Stimulated activated CD8-positive, alpha-beta memory T cell treated with anti-CD3 and anti-CD28 coated beads, Interleukin-15, amount 100 ng/mL, for 1 hour (primary cell): ENCODE measurements around the gene TNS1.

ENCODE experiments used
- DNase-seq: peaks from one replicate; pipeline ENCODE4 v3.0.0-alpha.2; 2020; ENCODE audit warnings: low read depth

Gene TNS1

GRCh38 chr2:217998926-217999594 lies 3.7 kb downstream of the TNS1 start:
- no peak for DNase-seq

GRCh38 chr2:217997510-217997909 lies 5.3 kb downstream of the TNS1 start:
- no peak for DNase-seq

GRCh38 chr2:217996361-217996760 lies 6.4 kb downstream of the TNS1 start:
- DNase-seq, result no peak

GRCh38 chr2:217995731-217996231 lies 7.0 kb downstream of the TNS1 start:
- DNase-seq, result no peak

DNA sequence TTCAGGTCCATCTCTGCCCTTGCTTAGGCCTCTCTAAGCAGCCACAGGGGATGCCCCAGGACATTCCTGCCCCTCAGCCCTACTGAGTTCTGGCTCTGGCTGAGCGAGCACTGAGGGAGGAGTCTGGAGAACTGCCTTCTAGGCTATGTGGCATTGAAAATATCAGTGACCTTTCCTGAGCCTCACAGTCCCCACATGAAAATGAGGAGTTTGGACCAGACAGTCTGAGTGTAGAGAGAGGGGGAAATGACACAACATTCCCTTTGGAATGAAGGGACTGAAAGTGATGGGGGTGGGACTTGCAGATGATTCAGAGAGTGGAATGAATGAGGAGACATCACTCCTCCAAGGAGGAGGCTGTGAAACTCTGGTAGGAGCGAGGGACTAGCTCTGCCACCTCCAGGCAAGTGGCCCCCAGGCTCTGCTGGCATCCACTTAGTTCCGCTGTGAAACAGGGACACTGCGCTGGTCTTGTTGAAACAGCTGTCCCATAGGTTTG lies 8.0 kb downstream of the TNS1 start:
- no peak for DNase-seq

DNA sequence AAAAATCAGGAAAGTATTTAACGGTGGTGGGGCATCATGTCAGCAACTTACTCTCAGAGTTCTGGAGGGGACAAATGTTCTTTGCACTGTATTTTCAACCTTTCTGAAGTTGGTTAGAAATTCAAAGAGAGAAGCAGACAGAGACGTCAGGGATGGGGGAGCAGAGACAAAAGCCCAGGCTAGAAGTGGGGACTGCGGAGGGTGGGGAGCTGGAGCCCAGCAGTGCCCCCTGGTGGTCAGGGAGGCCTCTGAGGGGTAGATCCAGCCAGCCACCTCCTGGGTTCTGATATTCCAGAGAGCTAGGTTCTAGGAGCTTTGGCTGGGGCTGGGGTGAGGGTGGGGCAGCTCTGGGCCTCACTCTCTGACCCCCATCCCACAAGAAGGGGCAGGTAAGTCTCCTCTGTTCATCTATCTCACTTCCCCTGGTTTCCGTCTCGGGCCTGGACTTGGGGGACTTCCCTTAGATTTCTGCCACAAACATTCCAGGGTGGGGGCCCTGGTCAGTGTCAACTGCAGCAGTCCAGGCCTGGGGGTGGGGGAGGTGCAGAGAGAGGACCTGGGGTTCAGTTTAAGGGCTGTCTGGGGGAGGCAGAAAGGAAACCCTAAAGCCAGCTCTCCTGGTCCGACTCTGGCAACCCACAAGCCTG lies 8.9 kb downstream of the TNS1 start:
- peak; percentile 34 for DNase-seq

DNA sequence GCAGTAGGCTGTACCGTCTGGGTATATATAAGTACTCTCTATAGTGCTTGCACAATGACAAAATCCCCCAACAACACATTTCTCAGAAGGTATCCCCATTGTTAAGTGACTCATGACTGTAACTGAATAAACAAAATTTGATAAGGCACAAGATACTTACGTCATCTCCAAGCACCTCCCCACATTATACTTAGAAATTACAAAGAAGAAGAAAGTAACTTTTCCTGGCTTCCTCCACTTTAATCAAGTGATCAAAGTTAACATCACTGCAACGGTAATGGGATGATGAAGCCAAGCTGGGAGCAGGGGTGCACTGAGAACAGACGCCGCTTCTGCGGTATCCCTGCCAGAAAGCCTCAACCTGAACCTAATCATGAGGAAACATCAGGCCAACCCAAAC lies 9.7 kb downstream of the TNS1 start:
- DNase-seq, result no peak

DNA sequence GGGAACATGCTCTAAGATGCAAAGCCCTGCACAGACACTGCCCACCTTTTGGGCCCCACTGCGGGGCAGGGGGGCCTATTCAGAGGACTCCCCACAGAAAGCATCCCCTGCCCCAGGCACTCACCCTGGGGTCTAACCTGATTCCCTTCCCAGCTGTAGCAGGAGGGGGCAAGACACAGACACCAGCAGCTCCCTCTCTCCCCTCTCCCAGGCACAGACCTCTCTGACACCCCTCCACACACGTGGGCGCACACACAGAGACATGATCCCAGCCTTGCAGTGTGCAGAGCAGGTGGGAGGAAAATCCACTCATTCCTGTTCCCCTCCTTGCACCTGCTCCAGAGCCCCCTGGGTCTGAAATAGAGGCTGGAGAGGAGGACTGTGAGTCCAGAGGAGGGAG lies 10.7 kb downstream of the TNS1 start:
- DNase-seq, result no peak

GRCh38 chr2:217990791-217991465 lies 11.9 kb downstream of the TNS1 start:
- DNase-seq, result no peak

DNA sequence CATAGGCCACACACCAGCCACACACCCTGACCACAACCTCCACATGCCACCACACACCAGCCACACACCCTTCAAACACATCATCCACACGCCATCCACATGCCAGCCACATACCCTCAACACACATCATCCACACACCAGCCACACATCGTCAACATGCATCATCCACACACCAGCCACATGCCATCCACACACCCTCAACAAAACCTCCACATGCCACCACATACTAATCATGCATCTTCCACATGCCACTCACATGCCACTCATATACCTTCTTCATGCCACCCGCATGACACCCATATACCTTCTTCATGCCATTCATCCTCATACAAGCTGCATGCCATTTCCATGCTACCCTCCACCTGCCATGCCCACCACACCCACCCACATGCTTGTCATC lies 12.4 kb downstream of the TNS1 start:
- no peak for DNase-seq

DNA sequence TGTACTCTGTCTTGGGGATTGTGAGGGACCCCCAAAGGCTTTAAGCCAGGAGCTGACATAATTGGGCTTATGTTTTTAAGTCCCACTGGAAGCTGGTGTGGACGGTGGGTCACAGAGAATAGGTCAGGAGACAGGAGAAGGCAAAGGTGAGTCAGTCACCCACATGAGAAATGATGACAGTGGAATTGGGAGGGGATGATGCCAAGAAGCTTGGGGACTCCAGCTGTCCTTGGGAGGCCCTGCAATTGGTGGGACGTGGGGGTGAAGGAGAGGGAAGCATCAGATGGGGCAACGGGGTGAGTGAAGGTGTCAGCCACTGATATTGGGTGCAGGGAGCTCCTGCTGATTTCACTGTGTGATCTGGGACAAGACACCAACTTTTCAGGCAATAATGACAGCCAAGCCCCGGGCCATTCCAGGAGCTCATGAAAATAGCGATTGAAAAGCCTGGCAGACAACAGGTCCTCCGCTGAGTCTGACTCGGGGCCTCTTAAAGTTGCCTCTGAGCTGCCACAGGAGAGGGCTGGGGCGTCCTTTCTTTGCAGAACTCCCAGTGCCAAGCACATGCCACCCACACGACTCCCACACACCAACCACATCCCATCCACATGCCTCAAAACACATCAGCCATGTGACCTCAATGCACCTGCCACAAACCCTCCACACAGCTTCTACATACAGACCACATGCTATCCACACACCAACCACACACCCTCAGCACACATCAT lies 13.4 kb downstream of the TNS1 start:
- no peak for DNase-seq

DNA sequence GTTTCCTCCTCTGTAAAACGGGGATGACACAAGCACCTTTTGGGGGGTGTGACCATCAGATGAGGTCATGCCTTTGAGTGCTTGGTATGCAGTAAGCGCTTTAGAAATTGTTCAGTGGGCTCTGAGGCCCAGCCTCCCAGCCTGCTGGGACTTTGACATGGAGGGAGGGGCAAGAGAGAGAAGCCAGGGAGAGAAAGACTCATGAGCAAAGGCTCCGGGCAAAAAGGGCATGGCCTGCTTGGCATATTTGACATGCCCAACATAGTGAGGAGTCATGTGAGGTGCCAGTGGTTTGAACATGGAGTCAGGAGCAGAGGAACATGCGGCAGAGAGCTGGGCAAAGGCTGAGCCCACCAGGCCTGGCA lies 14.0 kb downstream of the TNS1 start:
- no peak for DNase-seq

GRCh38 chr2:217988014-217988839 lies 14.6 kb downstream of the TNS1 start:
- peak; percentile 45 for DNase-seq

GRCh38 chr2:217987391-217987790 lies 15.4 kb downstream of the TNS1 start:
- DNase-seq, result no peak

DNA sequence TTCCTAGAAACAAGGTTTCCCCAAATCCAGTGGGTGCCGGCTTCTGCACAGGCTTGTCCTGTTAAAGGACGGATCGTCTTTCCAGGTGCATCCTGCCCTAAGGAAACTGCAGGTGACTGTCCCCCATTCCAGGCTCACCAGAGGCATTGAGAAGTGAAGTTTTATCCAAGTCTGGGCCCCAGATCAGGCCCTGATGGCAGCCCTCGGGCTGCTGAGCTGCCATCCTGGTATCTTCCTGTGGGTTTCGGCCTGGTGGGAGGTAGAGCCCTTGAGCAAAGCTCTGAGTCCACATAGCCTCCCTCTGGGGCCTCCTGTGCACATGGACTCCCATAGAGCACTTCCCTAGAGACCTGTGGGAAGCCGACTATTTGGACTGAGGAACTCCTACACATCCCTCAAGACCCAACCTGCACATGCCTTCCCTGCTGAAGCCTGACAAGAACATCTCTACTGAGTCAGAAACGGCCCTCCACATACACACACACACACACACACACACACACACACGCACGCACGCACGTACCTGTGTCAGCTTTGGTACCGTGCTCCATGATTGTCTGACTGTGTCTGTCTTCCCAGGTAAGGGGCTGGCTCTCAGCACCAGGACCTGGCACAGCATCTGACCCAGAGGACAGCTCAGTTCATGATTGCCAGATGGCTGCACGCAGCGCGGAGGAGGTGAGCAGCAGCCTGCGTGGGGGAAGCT lies 16.4 kb downstream of the TNS1 start:
- DNase-seq, result no peak

DNA sequence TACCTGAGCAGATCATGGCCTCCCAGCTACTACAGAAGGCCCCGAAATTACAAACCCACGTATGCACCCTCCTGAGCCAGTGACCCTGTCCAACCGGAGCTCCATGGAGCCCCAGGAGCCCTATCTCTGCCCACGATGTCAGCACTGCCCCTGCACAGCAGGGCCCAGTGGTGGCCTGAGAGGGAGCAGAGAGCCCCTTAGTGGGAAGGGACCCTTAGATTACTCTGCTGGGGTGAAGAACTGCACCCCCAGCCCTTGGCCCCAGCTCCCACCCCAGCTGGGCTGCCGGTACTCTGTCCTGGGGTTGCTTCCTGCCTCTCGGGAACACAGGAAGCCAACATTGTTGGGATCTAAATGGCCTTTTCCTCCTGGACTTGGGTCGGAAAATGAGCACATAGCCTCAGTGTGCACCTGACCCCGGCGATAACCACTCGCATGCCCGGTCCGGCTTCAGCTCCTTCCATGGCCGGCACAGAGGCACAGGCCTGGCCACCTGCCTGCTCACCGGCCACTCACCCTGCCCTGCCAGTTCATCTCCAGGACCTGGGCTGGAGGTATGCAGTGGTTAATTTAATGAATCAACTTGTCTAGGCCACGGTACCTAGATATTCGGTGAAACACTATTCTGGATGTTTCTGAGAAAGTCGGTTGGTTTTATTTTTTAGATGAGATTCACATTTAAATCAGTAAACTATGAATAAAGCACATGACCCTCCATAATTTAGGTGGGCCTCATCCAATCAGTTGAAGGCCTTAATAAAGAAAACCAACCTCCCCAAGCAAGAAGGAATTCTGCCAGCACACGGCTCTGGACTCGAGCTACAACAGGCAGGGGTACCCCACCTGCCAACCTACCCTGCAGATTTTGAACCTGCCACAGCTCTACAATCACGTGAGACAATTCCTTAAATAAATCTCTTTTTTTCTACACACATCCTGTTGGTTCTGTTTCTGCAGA lies 19.2 kb downstream of the TNS1 start:
- DNase-seq, result no peak

GRCh38 chr2:217981971-217982370 lies 20.8 kb downstream of the TNS1 start:
- no peak for DNase-seq

- DNase-seq, result no peak
Measured at GRCh38 chr2:217981084-217981730, 21.6 kb downstream of the TNS1 start.

DNA sequence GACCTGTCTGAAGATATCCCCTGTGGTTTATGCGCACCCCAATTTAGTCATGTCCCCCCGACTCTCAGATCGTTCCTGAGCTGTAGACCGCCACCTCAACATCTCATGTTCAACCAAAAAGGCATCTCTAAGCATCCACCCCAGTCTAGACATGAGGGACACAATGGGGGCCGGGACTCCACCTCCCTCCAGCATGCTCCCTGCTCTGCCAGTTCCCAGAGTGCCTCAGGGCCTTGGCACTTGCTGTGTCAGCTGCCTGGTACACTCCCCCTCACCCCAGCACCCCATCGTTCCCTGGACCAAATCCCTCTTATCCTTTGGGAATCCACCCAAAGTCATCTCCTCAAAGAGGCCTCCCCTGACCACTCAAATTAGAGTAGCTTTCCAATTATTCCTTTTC lies 22.2 kb downstream of the TNS1 start:
- no peak for DNase-seq
